ENCODE data around the gene CDC42EP2. TPM values are rescaled to one million over a fixed set of nuclear protein-coding genes. Genes with fewer than 3 reads are reported as not detected.

The CDC42EP2 gene
- total and polyA plus RNA-seq, 3 donors from 2014 or later: 3.5 to 5.1 (median 4.4) TPM

DNA sequence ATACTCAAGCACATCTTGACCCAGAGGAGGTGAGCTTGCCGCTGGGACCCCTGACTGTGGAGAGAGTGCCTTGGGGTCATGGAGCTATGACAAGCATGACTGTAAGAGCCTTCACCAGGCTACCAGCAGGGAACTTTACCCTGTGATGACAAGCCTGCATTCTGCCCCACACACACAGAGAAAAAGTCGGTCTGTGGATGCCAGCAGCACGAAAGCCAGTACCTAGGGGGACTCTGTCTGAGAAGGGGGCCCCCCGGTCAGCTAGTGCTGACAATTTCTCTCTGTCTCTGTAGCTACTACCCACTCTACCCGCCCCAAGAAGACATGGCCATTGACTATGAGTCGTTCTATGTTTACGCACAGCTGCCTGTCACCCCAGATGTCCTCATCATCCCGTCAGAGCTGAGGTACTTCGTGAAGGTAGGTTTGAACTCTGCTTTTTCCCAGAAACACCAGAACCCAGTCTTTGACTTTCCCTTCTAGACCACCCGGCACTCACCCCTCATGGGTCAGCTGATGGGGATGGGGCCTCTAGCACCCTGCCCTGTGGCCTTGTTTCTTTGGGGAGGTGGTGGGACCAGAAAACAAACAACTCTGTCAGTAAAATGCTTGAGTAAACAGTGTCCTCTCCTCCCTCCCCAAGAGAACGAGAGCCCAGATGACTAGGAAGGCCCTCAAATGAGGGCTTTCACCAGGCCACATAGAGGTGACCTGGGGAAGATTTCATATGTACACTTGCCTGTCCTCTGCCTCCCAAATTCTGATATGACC, 18.9 kb upstream of the CDC42EP2 start:
- DNase-seq: no peak
- peak overlapping the region in 1 of 2 donors; percentile 29 for H3K27ac ChIP-seq
- H3K4me3 ChIP-seq: no peak overlapping the region
- H3K27me3 ChIP-seq: no peaks in the 10 kb centered on the region
- TF ChIP-seq, protein P1, sequence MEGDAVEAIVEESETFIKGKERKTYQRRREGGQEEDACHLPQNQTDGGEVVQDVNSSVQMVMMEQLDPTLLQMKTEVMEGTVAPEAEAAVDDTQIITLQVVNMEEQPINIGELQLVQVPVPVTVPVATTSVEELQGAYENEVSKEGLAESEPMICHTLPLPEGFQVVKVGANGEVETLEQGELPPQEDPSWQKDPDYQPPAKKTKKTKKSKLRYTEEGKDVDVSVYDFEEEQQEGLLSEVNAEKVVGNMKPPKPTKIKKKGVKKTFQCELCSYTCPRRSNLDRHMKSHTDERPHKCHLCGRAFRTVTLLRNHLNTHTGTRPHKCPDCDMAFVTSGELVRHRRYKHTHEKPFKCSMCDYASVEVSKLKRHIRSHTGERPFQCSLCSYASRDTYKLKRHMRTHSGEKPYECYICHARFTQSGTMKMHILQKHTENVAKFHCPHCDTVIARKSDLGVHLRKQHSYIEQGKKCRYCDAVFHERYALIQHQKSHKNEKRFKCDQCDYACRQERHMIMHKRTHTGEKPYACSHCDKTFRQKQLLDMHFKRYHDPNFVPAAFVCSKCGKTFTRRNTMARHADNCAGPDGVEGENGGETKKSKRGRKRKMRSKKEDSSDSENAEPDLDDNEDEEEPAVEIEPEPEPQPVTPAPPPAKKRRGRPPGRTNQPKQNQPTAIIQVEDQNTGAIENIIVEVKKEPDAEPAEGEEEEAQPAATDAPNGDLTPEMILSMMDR (IDR thresholded peaks at IDR 0.05): no peak
- no peak for TF ChIP-seq POLR2A (IDR thresholded peaks at IDR 0.05)
- 91 to 94% methylated on average over 10 to 11 of the region's 11 CpGs for WGBS, 2 donors
- no peaks in the 10 kb centered on the region for H3K9me3 ChIP-seq
- no peaks in the 10 kb centered on the region for H3K36me3 ChIP-seq (ENCODE audit: low read depth, missing control alignments)
- H3K4me1 ChIP-seq: peaks cover 53% of the 10 kb centered on the region
- intact Hi-C loops (cut with DNase I; ENCODE audit: low total_unique reads): no loop called here

DNA sequence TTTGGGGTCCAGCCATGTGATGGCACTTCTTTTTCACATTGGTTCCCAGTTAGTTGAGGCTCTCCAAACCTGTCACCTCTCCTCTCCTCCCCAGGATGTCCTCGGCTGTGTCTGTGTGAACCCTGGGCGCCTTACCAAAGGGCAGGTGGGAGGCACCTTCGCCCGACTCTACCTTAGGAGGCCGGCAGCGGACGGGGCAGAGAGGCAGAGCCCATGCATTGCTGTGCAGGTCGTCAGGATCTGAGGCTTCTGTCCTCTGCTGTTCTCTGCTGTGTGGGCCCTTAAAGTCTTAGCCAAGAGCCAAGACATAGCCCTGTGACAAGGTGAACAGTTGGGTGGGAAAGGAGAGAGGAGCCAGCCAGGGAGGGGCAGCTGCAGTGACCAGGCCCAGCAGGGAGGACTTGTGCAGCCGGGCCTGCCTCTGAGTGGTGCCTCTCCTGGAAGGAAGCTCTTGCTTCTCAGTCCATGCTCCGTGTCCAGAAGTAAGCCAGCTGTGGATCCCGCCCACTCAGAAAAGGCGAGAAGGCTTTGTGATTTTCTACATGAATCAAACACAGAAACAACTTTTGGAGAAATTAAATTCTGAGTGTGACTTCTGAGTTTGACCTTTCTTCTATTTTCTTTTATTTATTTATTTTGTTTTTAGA, 17.5 kb upstream of the CDC42EP2 start:
- peak overlapping the region in 1 of 2 donors; percentile 18 for H3K27ac ChIP-seq
- WGBS, 2 donors: 73 to 82% methylated on average over 11 to 12 of the region's 12 CpGs
- H3K4me1 ChIP-seq: peaks cover 49% of the 10 kb centered on the region
- no peaks in the 10 kb centered on the region for H3K9me3 ChIP-seq
- no peaks in the 10 kb centered on the region for H3K36me3 ChIP-seq (ENCODE audit: low read depth, missing control alignments)
- DNase-seq: peak; percentile 49
- intact Hi-C loops (cut with DNase I; ENCODE audit: low total_unique reads): no loop called here
- TF ChIP-seq POLR2A (IDR thresholded peaks at IDR 0.05): no peak
- TF ChIP-seq, protein P1 (IDR thresholded peaks at IDR 0.05): no peak
- no peak overlapping the region for H3K4me3 ChIP-seq
- H3K27me3 ChIP-seq: no peaks in the 10 kb centered on the region

DNA sequence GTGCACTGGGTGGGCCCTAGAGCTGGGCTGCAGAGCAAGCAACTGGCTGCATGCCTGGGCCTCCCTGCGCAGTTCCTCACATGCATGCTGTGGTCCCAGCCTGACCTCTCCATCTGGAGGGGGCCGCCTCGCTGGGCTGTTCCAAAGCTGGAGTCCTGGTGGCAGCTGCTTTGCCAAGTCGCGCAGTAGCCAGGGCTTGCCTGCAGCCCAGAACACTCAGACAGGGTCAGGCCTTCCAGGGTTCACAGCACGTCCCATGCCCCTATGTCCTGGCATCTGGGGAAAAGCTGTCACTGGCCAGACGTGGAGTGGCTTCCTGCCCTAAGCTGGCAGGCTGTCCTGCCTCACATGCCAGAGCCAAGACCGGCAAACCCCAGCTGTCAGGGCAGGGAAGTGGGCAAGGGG, 16.5 kb upstream of the CDC42EP2 start:
- intact Hi-C loops (cut with DNase I; ENCODE audit: low total_unique reads): no loop called here
- TF ChIP-seq POLR2A (IDR thresholded peaks at IDR 0.05): no peak
- TF ChIP-seq, protein P1 (IDR thresholded peaks at IDR 0.05): no peak
- H3K27me3 ChIP-seq: no peaks in the 10 kb centered on the region
- no peaks in the 10 kb centered on the region for H3K9me3 ChIP-seq
- no peak overlapping the region for H3K4me3 ChIP-seq
- no peak overlapping the region for H3K27ac ChIP-seq
- H3K36me3 ChIP-seq (ENCODE audit: low read depth, missing control alignments): no peaks in the 10 kb centered on the region
- WGBS, 2 donors: 54 to 75% methylated on average over 4 to 8 of the region's 8 CpGs
- peaks cover 44% of the 10 kb centered on the region for H3K4me1 ChIP-seq
- peak; percentile 80 for DNase-seq

DNA sequence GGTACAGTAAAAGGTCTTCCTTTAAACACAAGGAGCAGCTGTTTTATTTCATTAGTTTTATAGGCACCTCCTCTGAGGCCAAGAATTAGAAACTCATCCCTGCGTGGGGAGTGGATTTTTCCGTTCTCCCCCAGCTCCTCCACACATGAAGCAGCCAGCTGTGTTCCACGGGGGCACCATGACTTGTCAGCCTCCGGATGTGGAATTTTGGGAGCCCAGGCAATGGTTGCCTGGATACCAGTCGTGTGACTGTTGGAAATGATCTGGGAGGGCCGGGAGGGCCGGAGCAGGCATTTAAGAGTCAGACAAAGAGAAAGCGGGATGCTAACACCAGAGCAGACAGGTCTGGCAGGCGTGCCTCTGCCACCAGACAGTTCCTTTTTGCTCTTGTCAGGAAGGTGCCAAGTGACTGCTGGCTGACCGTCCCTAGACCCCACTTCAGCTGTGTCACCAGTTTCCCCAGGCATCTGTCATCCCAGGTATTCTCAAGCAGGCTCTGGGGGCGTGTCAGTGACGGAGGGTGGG, 15.9 kb upstream of the CDC42EP2 start:
- no peaks in the 10 kb centered on the region for H3K9me3 ChIP-seq
- H3K27me3 ChIP-seq: no peaks in the 10 kb centered on the region
- H3K4me1 ChIP-seq: peaks cover 44% of the 10 kb centered on the region
- H3K4me3 ChIP-seq: no peak overlapping the region
- intact Hi-C loops (cut with DNase I; ENCODE audit: low total_unique reads): no loop called here
- TF ChIP-seq, protein P1 (IDR thresholded peaks at IDR 0.05): no peak
- TF ChIP-seq POLR2A (IDR thresholded peaks at IDR 0.05): no peak
- no peaks in the 10 kb centered on the region for H3K36me3 ChIP-seq (ENCODE audit: low read depth, missing control alignments)
- no peak overlapping the region for H3K27ac ChIP-seq
- WGBS, 2 donors: 51 to 53% methylated on average over 10 to 12 of the region's 12 CpGs
- no peak for DNase-seq

Data from testis (tissue), 3 donors.